HL-60 (cell line): ENCODE measurements around the gene JUN.

ENCODE experiments used
- DNase-seq, 2 experiments: peaks; one replicate each; pipeline ENCODE4 v3.0.0-alpha.2; 2010 to 2020; ENCODE audit warnings: low read depth in 1 of 2, low spot score in 1 of 2
- H3K27ac ChIP-seq: fragments of 250-450 bp; sonication (Bioruptor Pico); replicated peaks from 2 replicates; pipeline ENCODE4 v1.5.1; 2020; ENCODE audit warnings: mild to moderate bottlenecking, moderate library complexity
- H3K27me3 ChIP-seq: fragments of 250-450 bp; sonication (Bioruptor Pico); 2 replicates; pipeline ENCODE4 v1.5.1; 2021; ENCODE audit warnings: mild to moderate bottlenecking, moderate library complexity; ENCODE audit not compliant: insufficient read depth, poor library complexity, severe bottlenecking
- H3K4me3 ChIP-seq: replicated peaks from 2 replicates; pipeline ENCODE4 v1.5.1; 2011; ENCODE audit warnings: mild to moderate bottlenecking, control low read depth, low read length; ENCODE audit not compliant: insufficient read depth
- GABPA ChIP-seq: IDR thresholded peaks from 2 replicates; pipeline ENCODE4 v1.6.1; 2012; ENCODE audit warnings: low read depth
- POLR2AphosphoS5 ChIP-seq: IDR thresholded peaks from 2 replicates; pipeline ENCODE4 v1.6.1; 2012; ENCODE audit warnings: low read depth
- REST ChIP-seq: IDR thresholded peaks from 2 replicates; pipeline ENCODE4 v1.6.1; 2012; ENCODE audit warnings: low read depth; ENCODE audit not compliant: insufficient replicate concordance
- SPI1 ChIP-seq: IDR thresholded peaks from 2 replicates; pipeline ENCODE4 v1.6.1; 2012; ENCODE audit warnings: low read depth, mild to moderate bottlenecking, borderline replicate concordance
- TF ChIP-seq, protein P1 (sequence below): IDR thresholded peaks from one replicate; pipeline ENCODE4 v1.5.1; 2011; ENCODE audit warnings: low read length, control low read depth, inconsistent platforms; ENCODE audit not compliant: insufficient read depth

JUN gene

GRCh38 chr1:58784758-58785441, 1.1 kb upstream of the JUN start:
- peak overlapping the region; percentile 83 for H3K27ac ChIP-seq
- TF ChIP-seq, protein P1, sequence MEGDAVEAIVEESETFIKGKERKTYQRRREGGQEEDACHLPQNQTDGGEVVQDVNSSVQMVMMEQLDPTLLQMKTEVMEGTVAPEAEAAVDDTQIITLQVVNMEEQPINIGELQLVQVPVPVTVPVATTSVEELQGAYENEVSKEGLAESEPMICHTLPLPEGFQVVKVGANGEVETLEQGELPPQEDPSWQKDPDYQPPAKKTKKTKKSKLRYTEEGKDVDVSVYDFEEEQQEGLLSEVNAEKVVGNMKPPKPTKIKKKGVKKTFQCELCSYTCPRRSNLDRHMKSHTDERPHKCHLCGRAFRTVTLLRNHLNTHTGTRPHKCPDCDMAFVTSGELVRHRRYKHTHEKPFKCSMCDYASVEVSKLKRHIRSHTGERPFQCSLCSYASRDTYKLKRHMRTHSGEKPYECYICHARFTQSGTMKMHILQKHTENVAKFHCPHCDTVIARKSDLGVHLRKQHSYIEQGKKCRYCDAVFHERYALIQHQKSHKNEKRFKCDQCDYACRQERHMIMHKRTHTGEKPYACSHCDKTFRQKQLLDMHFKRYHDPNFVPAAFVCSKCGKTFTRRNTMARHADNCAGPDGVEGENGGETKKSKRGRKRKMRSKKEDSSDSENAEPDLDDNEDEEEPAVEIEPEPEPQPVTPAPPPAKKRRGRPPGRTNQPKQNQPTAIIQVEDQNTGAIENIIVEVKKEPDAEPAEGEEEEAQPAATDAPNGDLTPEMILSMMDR = peak; percentile 12
- no peak for TF ChIP-seq POLR2AphosphoS5
- H3K4me3 ChIP-seq = peak overlapping the region; percentile 87
- H3K27me3 ChIP-seq = peaks cover 5% of the 10 kb centered on the region
- peak in 1 of 2 experiments; percentile 53 for DNase-seq

DNA sequence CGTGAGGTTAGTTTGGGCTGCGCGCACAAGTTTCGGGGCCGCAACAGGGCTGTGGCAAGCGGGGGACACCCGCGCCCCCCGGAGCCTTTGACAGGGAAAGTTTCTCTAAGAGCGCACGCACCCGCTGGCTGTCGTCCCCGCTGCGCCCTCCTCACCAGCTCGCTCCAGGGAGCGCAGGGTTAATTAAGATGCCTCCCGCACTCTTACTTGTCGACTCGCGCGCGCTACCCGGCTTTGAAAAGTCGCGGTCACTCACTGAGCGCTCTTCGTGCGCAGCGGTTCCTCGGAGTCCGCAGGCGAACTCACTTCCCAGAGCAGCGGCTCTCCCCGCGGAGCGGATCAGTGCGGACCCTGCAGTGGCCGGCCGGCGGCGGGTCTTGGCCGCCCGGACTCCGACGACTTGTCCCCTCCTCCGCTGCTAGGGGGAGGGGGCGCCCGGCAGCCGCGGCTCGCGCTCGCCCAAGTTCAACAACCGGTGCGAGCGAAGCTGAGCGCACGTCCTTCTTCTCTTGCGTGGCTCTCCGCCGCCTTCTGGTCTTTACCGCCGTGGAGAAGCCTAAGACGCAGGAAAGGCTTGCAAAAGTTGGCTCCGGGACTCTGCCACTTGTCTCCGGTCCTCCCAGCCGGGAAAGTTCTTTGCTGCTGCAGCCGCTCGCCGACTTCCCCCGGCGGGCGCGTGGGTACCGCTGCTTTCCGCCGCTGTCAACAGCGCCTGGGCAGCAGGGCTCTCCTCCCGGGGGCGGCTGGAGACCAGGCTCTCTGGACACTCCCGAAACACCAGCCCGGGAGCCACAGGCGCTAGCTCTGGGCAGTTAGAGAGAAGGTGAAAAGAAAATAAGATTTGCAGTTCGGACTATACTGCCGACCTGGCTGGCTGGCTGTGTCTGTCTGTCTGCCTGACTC, 506 bp downstream of the JUN start:
- DNase-seq = peak; percentile 45 to 50
- H3K27ac ChIP-seq = peak overlapping the region; percentile 83
- TF ChIP-seq POLR2AphosphoS5 (no peak), SPI1 (peak; percentile 2; the same call in 1 of the 2 replicates), GABPA (no peak), REST (peak; percentile 33)
- TF ChIP-seq, protein P1 = no peak
- peaks cover 5% of the 10 kb centered on the region for H3K27me3 ChIP-seq
- peak overlapping the region; percentile 87 for H3K4me3 ChIP-seq

DNA sequence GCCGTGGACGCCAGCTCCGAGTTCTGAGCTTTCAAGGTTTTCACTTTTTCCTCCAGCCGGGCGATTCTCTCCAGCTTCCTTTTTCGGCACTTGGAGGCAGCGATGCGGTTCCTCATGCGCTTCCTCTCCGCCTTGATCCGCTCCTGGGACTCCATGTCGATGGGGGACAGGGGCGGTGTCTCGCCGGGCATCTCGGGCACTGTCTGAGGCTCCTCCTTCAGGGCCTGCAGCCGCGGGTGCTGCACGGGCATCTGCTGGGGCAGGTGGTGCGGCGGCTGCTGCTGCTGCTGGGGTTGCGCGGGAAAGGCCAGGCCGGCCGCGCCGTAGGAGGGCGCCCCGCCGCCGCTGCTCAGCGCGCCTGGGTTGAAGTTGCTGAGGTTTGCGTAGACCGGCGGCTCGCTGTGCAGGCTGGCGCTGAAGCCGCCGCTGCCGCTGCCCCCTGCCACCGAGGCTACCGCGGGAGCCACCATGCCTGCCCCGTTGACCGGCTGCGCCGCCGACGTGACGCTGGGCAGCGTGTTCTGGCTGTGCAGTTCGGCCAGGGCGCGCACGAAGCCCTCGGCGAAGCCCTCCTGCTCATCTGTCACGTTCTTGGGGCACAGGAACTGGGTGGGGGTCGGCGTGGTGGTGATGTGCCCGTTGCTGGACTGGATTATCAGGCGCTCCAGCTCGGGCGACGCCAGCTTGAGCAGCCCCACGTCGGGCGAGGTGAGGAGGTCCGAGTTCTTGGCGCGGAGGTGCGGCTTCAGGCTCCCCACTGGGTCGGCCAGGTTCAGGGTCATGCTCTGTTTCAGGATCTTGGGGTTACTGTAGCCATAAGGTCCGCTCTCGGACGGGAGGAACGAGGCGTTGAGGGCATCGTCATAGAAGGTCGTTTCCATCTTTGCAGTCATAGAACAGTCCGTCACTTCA, 1.4 kb downstream of the JUN start:
- Histone ChIP-seq H3K4me3 (peak overlapping the region; percentile 87), H3K27ac (peak overlapping the region; percentile 83), H3K27me3 (peaks cover 5% of the 10 kb centered on the region)
- DNase-seq = peak; percentile 65 to 79
- TF ChIP-seq, protein P1 = no peak
- peak; percentile 75; the same call in 1 of the 2 replicates for TF ChIP-seq SPI1
- TF ChIP-seq POLR2AphosphoS5 = peak; percentile 65
- no peak for TF ChIP-seq REST
